B cell (primary cell): ENCODE data around the gene S1PR5.

Experiments used
- EZH2 ChIP-seq: IDR thresholded peaks from 2 replicates; pipeline ENCODE4 v1.6.1; 2012; ENCODE audit warnings: borderline replicate concordance, low read depth, mild to moderate bottlenecking, moderate library complexity, low read length; ENCODE audit not compliant: insufficient read depth, poor library complexity, severe bottlenecking
- TF ChIP-seq, protein P1 (sequence below): fragments of 200-600 bp; IDR thresholded peaks from one replicate; pipeline ENCODE4 v1.8.0; 2022; ENCODE audit warnings: antibody characterized with exemption, mild to moderate bottlenecking

DNA sequence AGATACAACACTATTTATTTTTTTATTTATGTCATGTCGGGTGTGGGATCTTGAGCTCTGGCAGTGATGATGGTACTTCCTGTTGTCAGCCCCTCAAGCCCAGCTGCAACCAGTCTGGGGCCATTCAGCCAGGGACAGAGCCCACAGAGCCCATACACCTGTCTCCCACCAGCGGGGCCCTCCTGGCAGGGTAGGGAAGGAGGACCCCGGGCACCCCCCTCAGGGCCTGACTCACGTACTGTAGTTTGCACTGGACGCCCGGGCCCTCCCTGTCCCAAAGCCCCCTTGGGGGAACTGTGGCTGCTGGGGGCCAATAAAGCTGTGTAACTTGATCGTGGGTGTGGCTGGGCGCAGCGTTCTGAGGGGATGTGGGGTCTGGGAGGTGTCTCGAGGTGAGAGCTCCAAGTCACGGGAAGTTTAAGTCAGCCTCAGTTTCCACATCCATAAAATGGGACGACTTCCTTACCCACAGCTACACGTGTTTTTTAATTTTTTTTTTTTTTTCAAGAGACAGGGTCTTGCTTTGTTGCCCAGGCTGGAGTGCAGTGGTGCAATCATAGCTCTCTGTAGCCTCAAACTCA is 35.9 kb upstream of the S1PR5 start:
- TF ChIP-seq EZH2 = no peak
- TF ChIP-seq, protein P1, sequence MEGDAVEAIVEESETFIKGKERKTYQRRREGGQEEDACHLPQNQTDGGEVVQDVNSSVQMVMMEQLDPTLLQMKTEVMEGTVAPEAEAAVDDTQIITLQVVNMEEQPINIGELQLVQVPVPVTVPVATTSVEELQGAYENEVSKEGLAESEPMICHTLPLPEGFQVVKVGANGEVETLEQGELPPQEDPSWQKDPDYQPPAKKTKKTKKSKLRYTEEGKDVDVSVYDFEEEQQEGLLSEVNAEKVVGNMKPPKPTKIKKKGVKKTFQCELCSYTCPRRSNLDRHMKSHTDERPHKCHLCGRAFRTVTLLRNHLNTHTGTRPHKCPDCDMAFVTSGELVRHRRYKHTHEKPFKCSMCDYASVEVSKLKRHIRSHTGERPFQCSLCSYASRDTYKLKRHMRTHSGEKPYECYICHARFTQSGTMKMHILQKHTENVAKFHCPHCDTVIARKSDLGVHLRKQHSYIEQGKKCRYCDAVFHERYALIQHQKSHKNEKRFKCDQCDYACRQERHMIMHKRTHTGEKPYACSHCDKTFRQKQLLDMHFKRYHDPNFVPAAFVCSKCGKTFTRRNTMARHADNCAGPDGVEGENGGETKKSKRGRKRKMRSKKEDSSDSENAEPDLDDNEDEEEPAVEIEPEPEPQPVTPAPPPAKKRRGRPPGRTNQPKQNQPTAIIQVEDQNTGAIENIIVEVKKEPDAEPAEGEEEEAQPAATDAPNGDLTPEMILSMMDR = no peak
